NCI-H2196 treated with DMSO at 0.1 percent for 48 hours (cell line): Measurements from ENCODE around the gene CELSR2.
A peak's percentile ranks its signal among the peaks of the same experiment; 100 is the strongest.

Experiments
- DNase-seq: peaks from one replicate; lab custom pipeline; 2025; ENCODE audit not compliant: unreplicated experiment; lab: John Stamatoyannopoulos, UW

CELSR2 gene

DNA sequence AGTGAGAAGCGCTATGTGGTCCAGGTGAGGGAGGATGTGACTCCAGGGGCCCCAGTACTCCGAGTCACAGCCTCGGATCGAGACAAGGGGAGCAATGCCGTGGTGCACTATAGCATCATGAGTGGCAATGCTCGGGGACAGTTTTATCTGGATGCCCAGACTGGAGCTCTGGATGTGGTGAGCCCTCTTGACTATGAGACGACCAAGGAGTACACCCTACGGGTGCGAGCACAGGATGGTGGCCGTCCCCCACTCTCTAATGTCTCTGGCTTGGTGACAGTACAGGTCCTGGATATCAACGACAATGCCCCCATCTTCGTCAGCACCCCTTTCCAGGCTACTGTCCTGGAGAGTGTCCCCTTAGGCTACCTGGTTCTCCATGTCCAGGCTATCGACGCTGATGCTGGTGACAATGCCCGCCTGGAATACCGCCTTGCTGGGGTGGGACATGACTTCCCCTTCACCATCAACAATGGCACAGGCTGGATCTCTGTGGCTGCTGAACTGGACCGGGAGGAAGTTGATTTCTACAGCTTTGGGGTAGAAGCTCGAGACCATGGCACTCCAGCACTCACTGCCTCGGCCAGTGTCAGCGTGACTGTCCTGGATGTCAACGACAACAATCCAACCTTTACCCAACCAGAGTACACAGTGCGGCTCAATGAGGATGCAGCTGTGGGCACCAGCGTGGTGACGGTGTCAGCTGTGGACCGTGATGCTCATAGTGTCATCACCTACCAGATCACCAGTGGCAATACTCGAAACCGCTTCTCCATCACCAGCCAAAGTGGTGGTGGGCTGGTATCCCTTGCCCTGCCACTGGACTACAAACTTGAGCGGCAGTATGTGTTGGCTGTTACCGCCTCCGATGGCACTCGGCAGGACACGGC is 2.2 kb downstream of the CELSR2 start:
- DNase-seq, result no peak

DNA sequence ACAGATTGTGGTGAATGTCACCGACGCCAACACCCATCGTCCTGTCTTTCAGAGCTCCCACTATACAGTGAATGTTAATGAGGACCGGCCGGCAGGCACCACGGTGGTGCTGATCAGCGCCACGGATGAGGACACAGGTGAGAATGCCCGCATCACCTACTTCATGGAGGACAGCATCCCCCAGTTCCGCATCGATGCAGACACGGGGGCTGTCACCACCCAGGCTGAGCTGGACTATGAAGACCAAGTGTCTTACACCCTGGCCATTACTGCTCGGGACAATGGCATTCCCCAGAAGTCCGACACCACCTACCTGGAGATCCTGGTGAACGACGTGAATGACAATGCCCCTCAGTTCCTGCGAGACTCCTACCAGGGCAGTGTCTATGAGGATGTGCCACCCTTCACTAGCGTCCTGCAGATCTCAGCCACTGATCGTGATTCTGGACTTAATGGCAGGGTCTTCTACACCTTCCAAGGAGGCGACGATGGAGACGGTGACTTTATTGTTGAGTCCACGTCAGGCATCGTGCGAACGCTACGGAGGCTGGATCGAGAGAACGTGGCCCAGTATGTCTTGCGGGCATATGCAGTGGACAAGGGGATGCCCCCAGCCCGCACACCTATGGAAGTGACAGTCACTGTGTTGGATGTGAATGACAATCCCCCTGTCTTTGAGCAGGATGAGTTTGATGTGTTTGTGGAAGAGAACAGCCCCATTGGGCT is 3.0 kb downstream of the CELSR2 start:
- no peak for DNase-seq

DNA sequence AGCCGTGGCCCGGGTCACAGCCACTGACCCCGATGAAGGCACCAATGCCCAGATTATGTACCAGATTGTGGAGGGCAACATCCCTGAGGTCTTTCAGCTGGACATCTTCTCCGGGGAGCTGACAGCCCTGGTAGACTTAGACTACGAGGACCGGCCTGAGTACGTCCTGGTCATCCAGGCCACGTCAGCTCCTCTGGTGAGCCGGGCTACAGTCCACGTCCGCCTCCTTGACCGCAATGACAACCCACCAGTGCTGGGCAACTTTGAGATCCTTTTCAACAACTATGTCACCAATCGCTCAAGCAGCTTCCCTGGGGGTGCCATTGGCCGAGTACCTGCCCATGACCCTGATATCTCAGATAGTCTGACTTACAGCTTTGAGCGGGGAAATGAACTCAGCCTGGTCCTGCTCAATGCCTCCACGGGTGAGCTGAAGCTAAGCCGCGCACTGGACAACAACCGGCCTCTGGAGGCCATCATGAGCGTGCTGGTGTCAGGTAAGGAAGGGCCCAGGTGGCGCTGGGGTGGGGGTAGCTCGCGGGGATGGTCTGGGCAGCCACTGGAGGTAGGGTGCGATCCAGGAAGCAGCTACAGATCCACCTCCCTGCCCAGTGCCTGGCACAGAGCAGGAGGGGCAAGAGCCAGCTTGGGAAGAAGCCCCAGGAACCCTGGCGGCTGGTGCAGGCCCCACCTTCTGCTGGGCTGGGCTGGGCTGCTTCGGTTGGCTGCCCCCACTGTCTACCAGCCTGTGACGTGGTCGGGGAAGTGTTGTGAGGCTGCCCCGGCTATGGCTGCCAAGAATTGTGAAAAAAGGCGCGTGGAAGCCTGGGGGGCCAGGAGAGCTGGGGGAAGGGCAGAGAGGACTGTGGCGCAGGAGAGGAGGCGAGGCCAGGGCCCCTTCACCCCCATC is 3.8 kb downstream of the CELSR2 start:
- DNase-seq, result no peak

DNA sequence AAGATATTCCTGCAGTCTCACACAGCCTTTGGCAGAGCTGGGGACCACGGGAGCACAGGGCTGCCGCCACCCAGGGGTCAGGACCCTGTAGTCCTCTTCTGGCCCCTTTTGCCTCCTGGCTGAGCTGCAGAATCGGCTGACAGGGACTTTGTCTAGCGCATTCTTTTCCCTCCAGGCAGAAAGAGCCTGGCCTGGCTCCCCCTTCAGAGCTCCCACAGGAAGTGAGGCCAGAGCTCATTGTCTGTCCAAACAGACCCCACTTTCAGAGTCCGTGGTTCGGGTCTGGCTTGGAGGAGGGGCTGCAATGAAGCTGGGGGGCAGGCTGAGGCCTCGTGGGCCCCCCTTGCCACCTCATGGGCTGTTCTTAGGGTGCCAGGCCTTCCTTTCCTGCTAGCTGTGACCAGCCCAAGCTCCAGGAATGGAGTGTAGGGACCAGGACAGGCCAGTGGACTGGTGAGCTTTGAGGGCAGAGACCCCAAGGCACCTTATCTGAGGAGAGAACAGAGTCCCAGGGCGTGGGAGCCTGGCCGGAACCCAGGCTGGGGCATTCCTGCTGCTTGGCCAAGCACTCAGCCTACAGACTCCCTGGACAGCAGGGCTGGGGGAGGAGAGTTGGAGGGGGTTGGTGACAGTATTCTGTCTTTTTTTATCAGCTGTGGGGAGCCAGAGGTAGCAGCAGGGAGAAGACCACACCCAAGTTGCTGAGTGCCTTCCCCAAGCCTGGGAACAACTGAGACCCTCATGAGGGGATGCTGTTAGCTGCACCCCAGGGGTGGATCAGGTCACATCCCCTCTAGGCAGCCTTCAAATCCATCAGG is 4.7 kb downstream of the CELSR2 start:
- DNase-seq, result no peak

DNA sequence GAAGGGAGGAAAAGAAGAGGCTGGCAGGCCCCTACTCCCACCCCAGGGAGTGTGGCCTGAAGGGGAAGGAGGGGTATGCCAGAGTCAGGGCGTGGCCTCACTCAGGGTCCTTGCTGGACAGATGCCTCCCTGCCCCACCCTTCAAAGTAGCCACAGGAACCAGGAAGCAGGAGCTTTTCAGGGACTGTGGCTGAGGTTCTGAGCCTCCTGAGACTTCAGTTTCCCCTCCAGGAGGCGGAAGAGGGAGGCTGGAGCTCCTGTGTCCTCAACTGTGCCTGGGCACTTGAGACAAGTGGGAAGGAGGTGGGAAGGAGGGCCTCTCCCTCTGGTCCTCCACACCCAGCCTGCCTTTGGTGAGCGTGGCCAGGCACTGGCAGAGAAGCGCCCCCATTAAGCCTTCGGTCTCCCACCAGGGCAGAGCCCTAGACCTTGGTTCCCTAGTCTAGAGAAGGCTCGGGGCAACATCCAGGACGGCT is 5.3 kb downstream of the CELSR2 start:
- DNase-seq, result no peak

DNA sequence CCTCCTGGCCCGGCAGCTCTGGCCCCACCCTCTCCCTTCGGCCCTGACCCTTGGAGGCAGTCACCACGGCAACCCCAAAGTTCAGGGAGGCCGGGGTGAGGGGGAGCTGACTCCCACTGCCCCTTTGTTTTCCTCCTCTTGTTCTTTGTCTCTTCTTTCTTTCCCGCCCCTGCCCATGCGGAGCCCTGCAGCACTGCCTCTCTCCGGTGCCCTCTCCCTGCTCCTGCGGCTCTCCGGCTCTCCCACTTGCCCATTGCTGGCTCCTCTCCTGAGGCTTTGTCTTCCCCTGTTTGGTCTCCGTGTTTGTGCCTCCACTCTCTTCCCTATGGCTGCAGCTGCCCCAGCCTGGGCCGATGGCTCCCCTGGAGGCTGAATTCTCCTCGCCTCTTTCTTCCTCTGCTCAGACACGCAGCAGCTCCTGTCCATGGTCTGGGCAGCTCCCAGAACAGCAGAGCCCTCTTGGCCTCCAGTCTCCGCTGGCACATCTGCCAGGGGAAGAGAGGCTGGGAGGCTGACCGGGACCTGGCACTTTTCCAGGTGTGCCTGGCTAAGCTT is 5.8 kb downstream of the CELSR2 start:
- no peak for DNase-seq

DNA sequence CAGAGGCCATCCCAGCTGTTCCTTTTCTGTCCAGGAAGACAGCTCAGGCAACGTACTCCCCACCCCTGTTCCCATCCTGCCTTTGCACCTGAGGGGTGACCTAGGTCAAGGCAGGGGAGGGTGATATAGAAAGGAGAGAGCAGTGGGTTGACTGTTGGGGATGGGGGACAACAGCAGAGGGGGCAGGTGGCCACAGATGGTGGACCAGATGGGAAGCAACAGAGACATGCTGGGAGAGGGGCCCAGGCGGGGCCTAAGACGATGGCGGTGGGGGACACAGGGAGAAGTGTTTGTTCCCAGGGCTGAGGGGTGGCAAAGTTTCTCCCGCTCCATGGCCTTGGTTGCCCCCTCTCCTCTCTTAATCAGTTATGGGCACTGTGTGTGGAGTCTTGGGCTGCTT is 6.3 kb downstream of the CELSR2 start:
- DNase-seq, result no peak

DNA sequence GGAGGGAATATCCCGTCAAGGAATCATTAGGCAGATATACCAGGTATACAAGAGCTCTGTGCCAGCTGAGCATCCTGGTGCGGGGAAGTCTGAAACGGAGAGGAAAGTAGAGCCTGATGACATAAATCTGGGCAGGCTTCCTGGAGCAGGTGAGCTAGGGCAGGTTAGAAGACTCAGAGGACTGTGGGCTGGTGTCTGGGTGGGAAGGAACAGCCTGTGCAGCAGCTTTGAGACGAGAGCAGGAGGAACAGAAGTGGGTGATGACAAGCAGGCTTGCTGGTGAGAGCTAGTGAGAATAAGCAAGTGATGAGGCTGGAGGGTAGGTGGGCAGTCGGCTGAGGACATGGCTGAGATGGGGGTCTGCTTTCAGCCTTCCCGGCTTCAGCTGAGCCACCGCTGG is 6.7 kb downstream of the CELSR2 start:
- no peak for DNase-seq

DNA sequence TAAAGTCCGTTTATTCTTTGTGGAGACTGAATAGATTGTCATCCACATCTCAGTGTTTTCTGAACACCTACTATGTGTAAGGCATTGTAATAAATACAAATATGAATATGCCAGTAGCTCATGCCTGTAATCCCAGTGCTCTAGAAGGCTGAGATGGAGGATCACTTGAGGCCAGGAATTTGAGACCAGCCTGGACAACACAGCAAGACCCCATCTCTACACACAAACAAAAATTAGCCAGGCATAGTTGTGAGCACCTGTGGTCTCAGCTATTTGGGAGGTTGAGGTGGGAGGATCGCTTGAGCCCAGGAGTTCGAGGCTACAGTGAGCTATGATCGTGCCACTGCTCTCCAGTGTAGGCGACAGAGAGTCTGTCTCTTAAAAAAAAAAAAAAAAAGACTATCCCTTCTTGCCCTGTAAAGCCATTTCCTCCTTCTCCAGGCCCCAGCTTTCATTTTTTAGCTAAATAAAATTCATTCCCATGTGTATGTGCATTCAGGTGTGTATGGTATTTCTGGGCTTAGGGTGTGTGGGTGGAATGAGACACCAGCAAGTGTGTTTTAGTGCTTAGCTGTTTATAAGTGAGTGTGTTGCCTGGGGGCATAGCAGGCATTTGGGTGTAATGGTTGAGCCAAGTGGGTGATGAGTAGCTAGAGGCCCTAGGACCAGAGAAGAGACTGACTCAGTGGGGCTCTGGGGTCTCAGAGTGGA is 7.8 kb downstream of the CELSR2 start:
- no peak for DNase-seq

DNA sequence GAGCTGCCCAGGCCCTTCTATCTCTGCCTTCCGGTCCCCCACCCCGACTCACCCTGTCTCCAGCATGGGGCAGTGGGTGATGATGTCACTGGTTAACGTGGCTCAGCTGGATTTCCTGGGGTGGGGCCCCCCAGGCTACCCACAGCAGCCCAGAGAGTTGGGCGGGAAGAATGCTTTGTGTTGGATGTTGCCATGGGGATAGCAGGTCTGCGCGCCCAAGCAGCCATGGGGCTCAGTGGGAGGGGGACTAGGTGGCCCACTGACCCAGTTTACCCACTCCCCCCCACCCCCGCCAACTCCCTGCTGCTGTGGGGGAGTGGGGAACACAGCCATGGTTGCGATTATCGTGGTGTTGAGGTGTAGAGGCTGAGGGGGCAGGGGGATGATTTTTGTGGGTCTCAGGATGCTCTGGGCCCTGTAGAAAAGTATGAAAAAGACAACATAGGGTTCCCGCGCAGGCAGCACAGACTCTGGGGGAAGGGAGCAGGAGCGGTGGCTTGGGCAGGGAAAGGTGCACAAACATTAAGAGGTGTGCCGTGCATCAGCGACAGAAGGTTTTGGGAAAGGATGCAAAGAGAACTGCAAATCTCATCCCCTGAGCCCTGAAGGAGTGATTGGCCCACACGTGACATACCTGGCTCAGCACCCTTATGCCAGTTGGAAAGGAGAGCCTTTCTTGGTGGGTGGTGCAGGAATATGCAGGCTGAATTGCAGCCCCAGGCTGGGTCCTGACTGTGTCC is 8.5 kb downstream of the CELSR2 start:
- DNase-seq, result no peak

DNA sequence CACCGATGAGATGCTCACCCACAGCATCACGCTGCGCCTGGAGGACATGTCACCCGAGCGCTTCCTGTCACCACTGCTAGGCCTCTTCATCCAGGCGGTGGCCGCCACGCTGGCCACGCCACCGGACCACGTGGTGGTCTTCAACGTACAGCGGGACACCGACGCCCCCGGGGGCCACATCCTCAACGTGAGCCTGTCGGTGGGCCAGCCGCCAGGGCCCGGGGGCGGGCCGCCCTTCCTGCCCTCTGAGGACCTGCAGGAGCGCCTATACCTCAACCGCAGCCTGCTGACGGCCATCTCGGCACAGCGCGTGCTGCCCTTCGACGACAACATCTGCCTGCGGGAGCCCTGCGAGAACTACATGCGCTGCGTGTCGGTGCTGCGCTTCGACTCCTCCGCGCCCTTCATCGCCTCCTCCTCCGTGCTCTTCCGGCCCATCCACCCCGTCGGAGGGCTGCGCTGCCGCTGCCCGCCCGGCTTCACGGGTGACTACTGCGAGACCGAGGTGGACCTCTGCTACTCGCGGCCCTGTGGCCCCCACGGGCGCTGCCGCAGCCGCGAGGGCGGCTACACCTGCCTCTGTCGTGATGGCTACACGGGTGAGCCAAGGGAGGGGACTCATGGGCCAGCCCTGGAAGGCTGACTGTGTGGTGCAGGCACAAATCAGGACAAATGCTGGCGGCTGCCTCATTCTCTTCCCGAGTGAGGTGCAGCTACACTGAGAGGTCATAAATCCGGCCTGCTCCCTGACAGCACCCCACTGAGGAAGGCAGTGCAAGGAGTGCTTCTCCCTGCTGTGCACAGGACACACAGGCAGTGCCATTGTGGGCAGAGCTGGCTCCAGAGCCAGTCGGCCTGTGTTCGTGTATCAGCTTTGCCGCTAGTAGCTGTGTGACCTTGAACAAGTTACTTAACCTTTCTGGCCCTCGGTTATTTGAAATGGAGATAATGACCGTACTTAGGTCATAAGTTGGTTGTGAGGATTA is 9.4 kb downstream of the CELSR2 start:
- DNase-seq, result no peak

DNA sequence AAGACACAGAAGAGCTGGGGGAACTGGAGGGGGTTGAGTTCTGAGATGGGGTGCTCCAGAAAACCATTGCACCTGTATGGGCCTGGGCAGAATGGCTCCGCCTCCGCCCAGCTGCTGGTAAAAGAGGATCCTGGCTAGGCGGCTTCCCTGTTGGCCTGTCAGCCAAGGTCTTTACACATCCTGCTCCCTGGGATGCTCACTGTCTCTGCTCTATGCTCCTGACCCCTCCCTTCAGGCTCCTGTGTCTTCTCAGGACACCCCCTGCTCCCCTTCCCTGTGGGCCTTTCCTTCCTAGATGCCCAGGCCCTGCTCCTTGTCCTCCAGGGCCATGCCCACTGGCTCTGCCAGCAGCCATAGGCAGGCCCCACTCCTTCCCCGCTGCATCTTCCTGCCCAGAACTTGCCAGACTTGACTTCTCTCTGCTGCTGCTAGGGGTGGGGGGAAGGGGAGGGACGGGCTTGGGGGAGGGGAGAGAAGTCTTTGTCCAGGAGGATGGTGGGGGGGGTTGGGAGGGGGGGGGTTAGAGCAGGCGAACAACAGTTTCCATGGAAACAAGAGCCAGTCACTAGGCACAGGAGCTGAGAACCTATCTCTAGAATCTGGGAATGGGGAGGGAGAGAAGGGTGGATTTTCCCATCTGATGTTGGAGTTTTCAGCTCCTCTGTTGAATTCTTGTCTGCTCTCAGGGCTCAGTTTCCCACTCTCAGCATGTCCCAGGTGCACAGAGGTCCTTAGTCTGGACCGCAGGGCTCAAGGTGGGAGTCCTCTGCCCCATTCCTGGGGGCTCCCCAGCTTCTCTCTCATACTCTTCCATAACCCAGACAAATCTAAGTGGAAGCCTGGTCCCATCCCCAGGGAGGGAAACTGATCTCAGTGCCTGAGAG is 10.6 kb downstream of the CELSR2 start:
- no peak for DNase-seq

DNA sequence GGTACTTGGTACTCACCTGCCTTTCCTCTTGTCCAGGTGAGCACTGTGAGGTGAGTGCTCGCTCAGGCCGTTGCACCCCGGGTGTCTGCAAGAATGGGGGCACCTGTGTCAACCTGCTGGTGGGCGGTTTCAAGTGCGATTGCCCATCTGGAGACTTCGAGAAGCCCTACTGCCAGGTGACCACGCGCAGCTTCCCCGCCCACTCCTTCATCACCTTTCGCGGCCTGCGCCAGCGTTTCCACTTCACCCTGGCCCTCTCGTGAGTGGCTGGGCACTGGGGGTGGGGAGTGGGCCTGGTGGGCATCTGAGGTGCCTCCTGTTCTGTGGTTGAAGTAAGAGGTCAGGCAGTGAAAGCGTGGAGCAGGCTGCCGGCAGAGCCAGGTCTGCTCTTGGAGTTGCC is 11.7 kb downstream of the CELSR2 start:
- DNase-seq, result no peak

DNA sequence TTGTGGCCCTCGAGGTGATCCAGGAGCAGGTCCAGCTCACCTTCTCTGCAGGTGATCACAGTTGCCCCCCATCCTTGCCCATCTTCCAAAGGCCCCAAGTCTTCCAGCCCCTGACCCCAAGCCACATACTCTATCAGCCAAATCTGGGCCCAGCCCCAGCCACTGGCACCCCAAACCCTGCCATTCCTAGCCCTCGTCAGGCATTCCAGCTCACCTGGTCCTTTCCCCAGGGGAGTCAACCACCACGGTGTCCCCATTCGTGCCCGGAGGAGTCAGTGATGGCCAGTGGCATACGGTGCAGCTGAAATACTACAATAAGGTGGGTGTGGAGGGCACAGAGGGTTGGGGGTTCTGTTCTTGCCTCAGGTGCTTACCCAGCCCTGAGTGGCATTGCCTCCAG is 12.2 kb downstream of the CELSR2 start:
- no peak for DNase-seq

DNA sequence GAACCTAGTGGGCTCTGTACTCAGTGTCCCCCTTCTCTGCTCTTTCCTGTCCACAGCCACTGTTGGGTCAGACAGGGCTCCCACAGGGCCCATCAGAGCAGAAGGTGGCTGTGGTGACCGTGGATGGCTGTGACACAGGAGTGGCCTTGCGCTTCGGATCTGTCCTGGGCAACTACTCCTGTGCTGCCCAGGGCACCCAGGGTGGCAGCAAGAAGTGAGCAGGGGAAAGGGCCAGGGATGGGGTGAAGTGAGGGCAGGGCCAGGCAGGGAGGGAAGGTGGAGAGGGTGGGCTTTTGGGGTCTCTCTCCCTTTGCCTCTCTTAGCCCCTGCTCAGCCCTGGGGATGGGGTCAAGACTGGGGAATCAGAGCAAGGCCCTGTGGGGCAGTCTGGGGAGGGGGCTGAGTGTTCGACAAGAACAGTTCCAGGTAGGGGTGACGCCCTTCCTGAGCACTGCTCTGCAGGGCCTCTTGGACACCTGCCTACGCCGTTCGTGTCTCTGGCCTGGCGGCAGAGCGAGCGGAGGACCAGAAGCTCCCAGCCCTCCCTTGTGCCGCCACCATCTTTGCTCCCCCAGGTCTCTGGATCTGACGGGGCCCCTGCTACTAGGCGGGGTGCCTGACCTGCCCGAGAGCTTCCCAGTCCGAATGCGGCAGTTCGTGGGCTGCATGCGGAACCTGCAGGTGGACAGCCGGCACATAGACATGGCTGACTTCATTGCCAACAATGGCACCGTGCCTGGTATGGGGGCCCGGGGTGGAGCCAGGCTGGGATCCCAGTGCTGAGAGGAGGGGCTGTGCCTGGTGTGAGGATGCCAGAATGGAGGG is 13.1 kb downstream of the CELSR2 start:
- DNase-seq, result no peak

DNA sequence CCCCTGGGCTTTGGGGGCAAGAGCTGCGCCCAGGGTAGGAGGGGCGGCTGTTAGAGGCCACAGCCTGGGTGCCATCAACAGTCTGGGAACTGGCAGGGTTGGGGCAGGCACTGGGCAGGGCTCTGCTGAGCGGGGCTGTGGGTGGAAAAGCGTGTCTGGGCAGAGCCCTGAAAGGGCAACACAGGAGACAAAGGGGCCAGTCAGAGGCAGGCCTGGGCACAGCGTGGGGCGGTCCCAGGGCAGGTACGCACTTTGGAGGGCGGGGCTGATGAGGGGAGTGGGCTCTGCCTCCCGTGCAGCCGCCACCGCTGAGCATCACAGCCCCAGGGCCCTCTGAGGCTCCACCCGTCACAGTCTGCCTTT is 13.9 kb downstream of the CELSR2 start:
- DNase-seq, result peak; percentile 97
